K562 (cell line): ENCODE data around the gene BCAS1.

Source experiments
- ATF7 ChIP-seq: fragments of 450-650 bp; IDR thresholded peaks from 2 replicates; pipeline ENCODE4 v1.7.1; 2014; ENCODE audit warnings: mild to moderate bottlenecking, moderate library complexity
- BRF2 ChIP-seq: IDR thresholded peaks from 3 replicates; pipeline ENCODE4 v1.6.1; 2011; ENCODE audit warnings: borderline replicate concordance, mild to moderate bottlenecking; ENCODE audit not compliant: insufficient read length, insufficient read depth
- CREM ChIP-seq: IDR thresholded peaks from 2 replicates; pipeline ENCODE4 v1.6.1; 2014; ENCODE audit warnings: antibody characterized with exemption, low read depth
- CTCF ChIP-seq, 3 experiments: IDR thresholded peaks in 2 of 3; conservative IDR thresholded peaks in 1 of 3; 2 replicates each; pipeline ENCODE4 v1.5.1; 2011 to 2012; ENCODE audit warnings: low read length in 3 of 3, mild to moderate bottlenecking in 3 of 3, control low read depth in 2 of 3, improper control_type of control experiment in 1 of 3, inconsistent platforms in 1 of 3, low read depth in 1 of 3, mixed read lengths in 1 of 3, moderate library complexity in 1 of 3; ENCODE audit not compliant: insufficient read depth in 2 of 3
- GTF2A2 ChIP-seq: IDR thresholded peaks from 2 replicates; pipeline ENCODE4 v1.6.1; 2016; ENCODE audit warnings: mild to moderate bottlenecking, missing genetic modification characterization, missing compliant biosample characterization
- HEY1 ChIP-seq: fragments of 250-450 bp; sonication (Bioruptor Pico); IDR thresholded peaks from 2 replicates; pipeline ENCODE4 v1.5.0; 2020; ENCODE audit warnings: mild to moderate bottlenecking, moderate library complexity, borderline replicate concordance
- MIER1 ChIP-seq: fragments of 450-650 bp; IDR thresholded peaks from 2 replicates; pipeline ENCODE4 v1.6.1; 2016; ENCODE audit warnings: antibody characterized with exemption, mild to moderate bottlenecking, low read depth
- POLR2A ChIP-seq: fragments of 450-650 bp; conservative IDR thresholded peaks from 2 replicates; pipeline ENCODE4 v1.6.1; 2016
- RBBP5 ChIP-seq: fragments of 200-600 bp; sonication (generic); IDR thresholded peaks from 2 replicates; pipeline ENCODE4 v1.6.1; 2012; ENCODE audit warnings: borderline replicate concordance, mild to moderate bottlenecking, low read length, control low read depth, inconsistent platforms; ENCODE audit not compliant: insufficient read depth, poor library complexity, severe bottlenecking
- SETDB1 ChIP-seq: IDR thresholded peaks from one replicate; pipeline ENCODE4 v1.6.1; 2012; ENCODE audit warnings: low read length, control low read depth, inconsistent platforms
- SRSF3 ChIP-seq: fragments of 200-400 bp; formaldehyde crosslinking; IDR thresholded peaks from 2 replicates; pipeline ENCODE4 v1.6.1; 2016; ENCODE audit warnings: mild to moderate bottlenecking, low read length, moderate library complexity; ENCODE audit not compliant: insufficient read depth
- TRIM28 ChIP-seq: fragments of 450-650 bp; IDR thresholded peaks from 2 replicates; pipeline ENCODE4 v1.6.1; 2017
- ZNF639 ChIP-seq, 2 experiments: fragments of 200-800 bp in 1 of 2; sonication (Bioruptor generic) in 1 of 2; sonication (generic) in 1 of 2; formaldehyde crosslinking in 1 of 2; IDR thresholded peaks in 1 of 2; conservative IDR thresholded peaks in 1 of 2; 2 replicates each; pipeline versions ENCODE4 v1.5.0 to v1.6.1; 2016 to 2020; ENCODE audit warnings: missing compliant biosample characterization in 1 of 2, missing genetic modification characterization in 1 of 2, missing genetic modification reagents in 1 of 2

GRCh38 chr20:53985150-53985518, 85.3 kb downstream of the BCAS1 start:
- no peak for TF ChIP-seq ZNF639 (CRISPR knock-in tag; conservative IDR thresholded peaks at IDR 0.05 in 1 of 2, IDR thresholded peaks at IDR 0.05 in 1 of 2)
- TF ChIP-seq BRF2, result no peak
- no peak for TF ChIP-seq SRSF3
- TF ChIP-seq MIER1, result no peak
- no peak for TF ChIP-seq ATF7
- no peak for TF ChIP-seq RBBP5
- TF ChIP-seq TRIM28, result no peak
- TF ChIP-seq POLR2A, result no peak
- TF ChIP-seq SETDB1, result no peak
- no peak for TF ChIP-seq CREM
- TF ChIP-seq HEY1 (CRISPR knock-in tag), result no peak
- no peak for TF ChIP-seq GTF2A2 (tag)
- TF ChIP-seq CTCF (IDR thresholded peaks at IDR 0.05 in 2 of 3, conservative IDR thresholded peaks at IDR 0.05 in 1 of 3; ENCODE audit: insufficient read depth in 2 of 3, low read depth in 1 of 3, low read length in 3 of 3), result no peak
